ENCODE results near the gene ATP8A2.

The ATP8A2 gene

DNA sequence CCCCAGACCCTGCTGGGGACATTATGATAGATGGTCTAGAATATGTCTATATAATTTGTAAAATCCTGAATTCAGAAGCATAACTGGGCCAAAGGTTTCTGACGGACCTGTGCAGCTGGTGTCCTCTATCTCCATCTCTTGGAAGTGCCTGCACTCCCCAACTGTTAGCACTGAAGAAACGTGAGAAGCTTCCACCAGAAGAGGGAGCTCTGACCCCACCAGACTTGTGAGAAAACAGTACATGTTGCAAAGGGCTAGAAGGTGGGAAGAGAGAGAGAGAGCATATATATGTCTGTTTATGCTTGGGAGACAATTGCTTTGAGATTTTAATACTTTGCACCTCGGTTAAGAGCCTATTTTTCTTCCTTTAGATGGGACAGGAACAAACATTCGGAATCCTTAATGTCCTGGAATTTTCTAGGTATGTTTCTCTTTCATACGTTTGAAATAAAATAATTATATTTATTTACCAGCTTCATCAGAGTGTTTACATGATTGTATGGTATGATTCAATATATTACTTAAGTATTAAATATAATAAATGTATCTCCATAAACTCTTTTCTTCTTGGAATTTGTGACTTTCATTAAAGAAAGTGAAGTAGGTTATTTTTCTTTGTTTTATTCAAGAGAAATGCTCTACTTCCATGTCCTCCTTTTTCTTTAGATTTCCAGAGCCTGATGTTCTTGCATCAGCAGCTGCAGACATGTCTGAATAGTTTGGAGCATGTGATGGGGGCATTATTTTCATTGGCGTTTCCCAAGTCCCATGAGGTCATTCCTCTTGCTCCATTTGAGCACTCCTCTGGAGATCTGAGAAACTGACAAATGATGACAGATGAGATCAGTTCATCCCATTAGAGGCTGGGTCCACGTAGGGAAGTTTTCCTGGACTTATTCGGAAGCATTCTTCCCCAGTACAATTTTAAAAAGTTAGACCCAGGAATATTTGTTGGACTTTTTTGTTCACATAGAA lies 202.9 kb downstream of the ATP8A2 start:
- H3K4me3 ChIP-seq (ENCODE audit: control insufficient read depth, low read depth, low read length): no peak overlapping the region
- peak; percentile 78 for DNase-seq (ENCODE audit: low read depth)
- TF ChIP-seq, protein P1, sequence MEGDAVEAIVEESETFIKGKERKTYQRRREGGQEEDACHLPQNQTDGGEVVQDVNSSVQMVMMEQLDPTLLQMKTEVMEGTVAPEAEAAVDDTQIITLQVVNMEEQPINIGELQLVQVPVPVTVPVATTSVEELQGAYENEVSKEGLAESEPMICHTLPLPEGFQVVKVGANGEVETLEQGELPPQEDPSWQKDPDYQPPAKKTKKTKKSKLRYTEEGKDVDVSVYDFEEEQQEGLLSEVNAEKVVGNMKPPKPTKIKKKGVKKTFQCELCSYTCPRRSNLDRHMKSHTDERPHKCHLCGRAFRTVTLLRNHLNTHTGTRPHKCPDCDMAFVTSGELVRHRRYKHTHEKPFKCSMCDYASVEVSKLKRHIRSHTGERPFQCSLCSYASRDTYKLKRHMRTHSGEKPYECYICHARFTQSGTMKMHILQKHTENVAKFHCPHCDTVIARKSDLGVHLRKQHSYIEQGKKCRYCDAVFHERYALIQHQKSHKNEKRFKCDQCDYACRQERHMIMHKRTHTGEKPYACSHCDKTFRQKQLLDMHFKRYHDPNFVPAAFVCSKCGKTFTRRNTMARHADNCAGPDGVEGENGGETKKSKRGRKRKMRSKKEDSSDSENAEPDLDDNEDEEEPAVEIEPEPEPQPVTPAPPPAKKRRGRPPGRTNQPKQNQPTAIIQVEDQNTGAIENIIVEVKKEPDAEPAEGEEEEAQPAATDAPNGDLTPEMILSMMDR (conservative IDR thresholded peaks at IDR 0.05; ENCODE audit: control insufficient read depth, insufficient read depth, low read depth, low read length): peak; percentile 86

DNA sequence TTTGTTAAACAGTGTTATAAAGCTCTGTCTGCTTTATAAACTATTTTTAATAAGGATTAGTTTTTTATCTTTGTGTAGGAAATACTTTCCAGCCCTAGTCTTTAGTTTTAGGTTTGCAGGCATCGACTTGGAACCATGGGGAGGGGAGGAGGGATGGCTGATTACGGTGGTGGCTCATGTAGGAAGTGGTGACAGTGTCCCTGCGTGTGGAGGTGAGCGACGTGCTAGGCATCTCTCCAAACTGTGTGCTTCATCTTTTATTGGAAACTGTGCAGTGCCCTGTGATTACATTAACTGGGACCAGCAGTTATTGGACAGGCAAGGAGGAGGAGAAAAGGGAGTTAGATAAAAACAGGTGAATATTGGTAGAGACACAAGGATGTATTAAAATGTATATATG lies 203.8 kb downstream of the ATP8A2 start:
- TF ChIP-seq, protein P1 (conservative IDR thresholded peaks at IDR 0.05; ENCODE audit: control insufficient read depth, insufficient read depth, low read depth, low read length): no peak
- H3K4me3 ChIP-seq (ENCODE audit: control insufficient read depth, low read depth, low read length): no peak overlapping the region
- DNase-seq (ENCODE audit: low read depth): no peak

DNA sequence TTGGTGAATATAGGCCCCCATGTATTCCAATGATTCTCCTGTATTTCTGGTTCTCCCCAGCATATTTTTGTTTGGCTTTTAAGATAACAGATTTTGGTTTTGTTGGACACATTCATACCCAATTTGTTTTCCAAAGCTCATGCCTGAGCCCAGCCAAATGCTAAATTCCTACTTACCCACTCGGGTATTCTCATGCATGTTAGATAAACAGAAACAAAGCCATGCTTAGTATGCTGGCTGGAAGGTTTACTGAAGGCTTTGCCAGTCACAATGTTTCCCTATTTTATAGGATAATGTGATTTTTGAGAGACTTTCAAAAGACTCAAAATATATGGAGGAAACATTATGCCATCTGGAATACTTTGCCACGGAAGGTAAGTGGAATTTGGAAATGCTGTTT lies 206.8 kb downstream of the ATP8A2 start:
- DNase-seq (ENCODE audit: low read depth): no peak
- TF ChIP-seq, protein P1 (conservative IDR thresholded peaks at IDR 0.05; ENCODE audit: control insufficient read depth, insufficient read depth, low read depth, low read length): no peak
- H3K4me3 ChIP-seq (ENCODE audit: control insufficient read depth, low read depth, low read length): no peak overlapping the region

DNA sequence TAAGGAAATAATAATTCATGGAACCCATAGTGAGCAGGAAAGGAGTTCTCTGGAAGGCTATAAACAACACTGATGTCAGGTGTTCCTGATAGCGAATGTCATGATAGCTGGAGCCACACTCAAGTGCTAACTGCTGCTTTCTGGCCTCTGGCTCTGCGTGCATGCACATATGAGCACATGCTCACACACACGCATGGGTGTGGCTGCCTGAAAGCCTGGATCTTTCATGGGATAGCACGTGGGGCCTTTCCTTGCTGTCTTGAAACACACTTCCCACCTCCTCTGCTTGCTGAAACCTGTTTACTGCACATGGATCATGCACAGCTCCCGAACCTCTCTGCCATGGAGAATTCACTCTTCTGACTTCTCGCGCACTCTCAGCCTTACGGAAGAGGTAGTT lies 207.4 kb downstream of the ATP8A2 start:
- TF ChIP-seq, protein P1 (conservative IDR thresholded peaks at IDR 0.05; ENCODE audit: control insufficient read depth, insufficient read depth, low read depth, low read length): no peak
- DNase-seq (ENCODE audit: low read depth): no peak
- no peak overlapping the region for H3K4me3 ChIP-seq (ENCODE audit: control insufficient read depth, low read depth, low read length)

DNA sequence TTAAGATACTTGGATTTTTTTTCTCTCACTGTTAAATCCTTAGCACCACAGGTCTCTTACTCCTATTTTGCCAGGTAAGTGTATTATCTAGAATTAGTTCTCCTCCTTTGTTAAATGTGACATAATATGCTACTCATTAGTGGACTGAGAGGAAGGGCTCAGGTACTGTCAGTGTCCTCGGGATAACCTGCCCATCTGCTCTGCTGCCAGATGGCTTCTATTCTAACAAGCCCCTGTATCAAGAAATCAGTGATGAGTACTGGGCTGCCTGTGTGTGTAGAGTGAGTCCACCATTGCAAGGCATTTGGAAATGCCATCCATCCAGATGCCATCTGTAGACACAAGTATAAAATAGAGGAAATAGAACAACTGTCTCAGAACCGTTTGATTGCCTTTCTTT lies 209.6 kb downstream of the ATP8A2 start:
- DNase-seq (ENCODE audit: low read depth): no peak
- no peak overlapping the region for H3K4me3 ChIP-seq (ENCODE audit: control insufficient read depth, low read depth, low read length)
- TF ChIP-seq, protein P1 (conservative IDR thresholded peaks at IDR 0.05; ENCODE audit: control insufficient read depth, insufficient read depth, low read depth, low read length): no peak

GRCh38 chr13:25584087-25584486 lies 212.3 kb downstream of the ATP8A2 start:
- TF ChIP-seq, protein P1 (conservative IDR thresholded peaks at IDR 0.05; ENCODE audit: control insufficient read depth, insufficient read depth, low read depth, low read length): no peak
- H3K4me3 ChIP-seq (ENCODE audit: control insufficient read depth, low read depth, low read length): no peak overlapping the region
- no peak for DNase-seq (ENCODE audit: low read depth)
